ENCODE measurements around the gene CXXC4.

- TF ChIP-seq CTCF (IDR thresholded peaks at IDR 0.05): no peak
- TF ChIP-seq POLR2A (IDR thresholded peaks at IDR 0.05): no peak
- no peak for TF ChIP-seq EP300 (IDR thresholded peaks at IDR 0.05)
Observed at GRCh38 chr4:104502471-104502870, 7.8 kb upstream of the CXXC4 start.
